HepG2 (cell line): ENCODE measurements around the gene SLC13A3.
A peak's percentile ranks its signal among the peaks of the same experiment; 100 is the strongest.

Source experiments
- ELF1 ChIP-seq: sonication (generic); formaldehyde crosslinking; IDR thresholded peaks from 2 replicates; pipeline ENCODE4 v1.4.0; 2020; ENCODE audit warnings: missing genetic modification reagents
- EZH2 ChIP-seq: conservative IDR thresholded peaks from 2 replicates; pipeline ENCODE4 v1.6.1; 2012; ENCODE audit warnings: mild to moderate bottlenecking, low read depth, low read length, moderate library complexity
- FLYWCH1 ChIP-seq: sonication (generic); formaldehyde crosslinking; IDR thresholded peaks from 2 replicates; pipeline ENCODE4 v1.8.1; 2023; ENCODE audit warnings: mild to moderate bottlenecking, missing genetic modification reagents
- KDM4B ChIP-seq: sonication (generic); formaldehyde crosslinking; IDR thresholded peaks from 2 replicates; pipeline ENCODE4 v1.4.0; 2020; ENCODE audit warnings: missing genetic modification reagents
- NFE2L1 ChIP-seq: sonication (generic); formaldehyde crosslinking; IDR thresholded peaks from 2 replicates; pipeline ENCODE4 v1.4.0; 2020; ENCODE audit warnings: missing genetic modification reagents, mild to moderate bottlenecking, borderline replicate concordance
- TCF7L2 ChIP-seq: IDR thresholded peaks from 2 replicates; pipeline ENCODE4 v1.6.1; 2011; ENCODE audit warnings: mild to moderate bottlenecking, low read depth, low read length, moderate library complexity
- TF ChIP-seq, protein P1 (sequence below): sonication (generic); formaldehyde crosslinking; IDR thresholded peaks from 2 replicates; pipeline ENCODE4 v1.5.1; 2020; ENCODE audit warnings: mild to moderate bottlenecking, missing genetic modification reagents, moderate library complexity
- TF ChIP-seq, protein P2 (sequence below), 2 experiments: IDR thresholded peaks; 2 replicates each; pipeline ENCODE4 v1.6.1; 2011 to 2012; ENCODE audit warnings: low read length in 2 of 2, borderline replicate concordance in 1 of 2, low read depth in 1 of 2, mild to moderate bottlenecking in 1 of 2, moderate library complexity in 1 of 2
- TF ChIP-seq, protein P3 (sequence below): conservative IDR thresholded peaks from 2 replicates; pipeline ENCODE4 v1.6.1; 2018; ENCODE audit warnings: missing genetic modification reagents

DNA sequence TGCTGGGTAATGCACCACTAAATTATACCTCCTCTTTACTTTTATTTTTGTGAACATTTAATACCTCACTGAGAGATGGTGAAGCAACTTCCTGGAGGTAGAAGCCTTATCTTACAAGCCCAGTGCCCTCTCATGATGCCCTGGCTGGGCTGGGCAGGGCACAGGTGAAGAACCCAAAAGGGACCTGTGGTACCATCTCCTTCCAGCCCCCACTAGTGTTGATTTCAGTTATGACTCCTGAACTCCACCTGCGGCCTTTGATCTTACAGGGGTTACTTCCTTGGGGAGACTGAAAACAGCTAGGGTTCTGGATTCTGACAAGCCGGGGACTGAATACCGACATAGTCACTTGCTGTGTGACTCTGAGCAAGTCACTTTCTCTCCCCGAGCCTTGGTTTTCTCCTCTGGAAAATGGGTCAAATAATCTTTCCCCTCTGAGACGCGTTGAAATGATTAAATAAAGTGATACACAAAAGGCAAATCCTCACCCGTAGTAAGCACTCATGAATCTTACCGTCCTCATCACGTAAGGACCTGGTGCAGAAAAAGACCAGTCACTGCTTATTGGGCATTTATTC lies 1.2 kb downstream of the SLC13A3 start:
- TF ChIP-seq EZH2 (no peak), KDM4B (CRISPR knock-in tag) (no peak), TCF7L2 (no peak), ELF1 (no peak), NFE2L1 (no peak), FLYWCH1 (CRISPR knock-in tag) (0 out of 2 replicates have a peak, but pooled peaks have one; percentile 49)
- TF ChIP-seq, protein P1, sequence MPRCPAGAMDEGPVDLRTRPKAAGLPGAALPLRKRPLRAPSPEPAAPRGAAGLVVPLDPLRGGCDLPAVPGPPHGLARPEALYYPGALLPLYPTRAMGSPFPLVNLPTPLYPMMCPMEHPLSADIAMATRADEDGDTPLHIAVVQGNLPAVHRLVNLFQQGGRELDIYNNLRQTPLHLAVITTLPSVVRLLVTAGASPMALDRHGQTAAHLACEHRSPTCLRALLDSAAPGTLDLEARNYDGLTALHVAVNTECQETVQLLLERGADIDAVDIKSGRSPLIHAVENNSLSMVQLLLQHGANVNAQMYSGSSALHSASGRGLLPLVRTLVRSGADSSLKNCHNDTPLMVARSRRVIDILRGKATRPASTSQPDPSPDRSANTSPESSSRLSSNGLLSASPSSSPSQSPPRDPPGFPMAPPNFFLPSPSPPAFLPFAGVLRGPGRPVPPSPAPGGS (CRISPR knock-in tag), result no peak
- TF ChIP-seq, protein P2, sequence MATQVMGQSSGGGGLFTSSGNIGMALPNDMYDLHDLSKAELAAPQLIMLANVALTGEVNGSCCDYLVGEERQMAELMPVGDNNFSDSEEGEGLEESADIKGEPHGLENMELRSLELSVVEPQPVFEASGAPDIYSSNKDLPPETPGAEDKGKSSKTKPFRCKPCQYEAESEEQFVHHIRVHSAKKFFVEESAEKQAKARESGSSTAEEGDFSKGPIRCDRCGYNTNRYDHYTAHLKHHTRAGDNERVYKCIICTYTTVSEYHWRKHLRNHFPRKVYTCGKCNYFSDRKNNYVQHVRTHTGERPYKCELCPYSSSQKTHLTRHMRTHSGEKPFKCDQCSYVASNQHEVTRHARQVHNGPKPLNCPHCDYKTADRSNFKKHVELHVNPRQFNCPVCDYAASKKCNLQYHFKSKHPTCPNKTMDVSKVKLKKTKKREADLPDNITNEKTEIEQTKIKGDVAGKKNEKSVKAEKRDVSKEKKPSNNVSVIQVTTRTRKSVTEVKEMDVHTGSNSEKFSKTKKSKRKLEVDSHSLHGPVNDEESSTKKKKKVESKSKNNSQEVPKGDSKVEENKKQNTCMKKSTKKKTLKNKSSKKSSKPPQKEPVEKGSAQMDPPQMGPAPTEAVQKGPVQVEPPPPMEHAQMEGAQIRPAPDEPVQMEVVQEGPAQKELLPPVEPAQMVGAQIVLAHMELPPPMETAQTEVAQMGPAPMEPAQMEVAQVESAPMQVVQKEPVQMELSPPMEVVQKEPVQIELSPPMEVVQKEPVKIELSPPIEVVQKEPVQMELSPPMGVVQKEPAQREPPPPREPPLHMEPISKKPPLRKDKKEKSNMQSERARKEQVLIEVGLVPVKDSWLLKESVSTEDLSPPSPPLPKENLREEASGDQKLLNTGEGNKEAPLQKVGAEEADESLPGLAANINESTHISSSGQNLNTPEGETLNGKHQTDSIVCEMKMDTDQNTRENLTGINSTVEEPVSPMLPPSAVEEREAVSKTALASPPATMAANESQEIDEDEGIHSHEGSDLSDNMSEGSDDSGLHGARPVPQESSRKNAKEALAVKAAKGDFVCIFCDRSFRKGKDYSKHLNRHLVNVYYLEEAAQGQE (IDR thresholded peaks at IDR 0.05; ENCODE audit: borderline replicate concordance in 1 of 2, low read depth in 1 of 2, low read length in 2 of 2), result no peak
- TF ChIP-seq, protein P3, sequence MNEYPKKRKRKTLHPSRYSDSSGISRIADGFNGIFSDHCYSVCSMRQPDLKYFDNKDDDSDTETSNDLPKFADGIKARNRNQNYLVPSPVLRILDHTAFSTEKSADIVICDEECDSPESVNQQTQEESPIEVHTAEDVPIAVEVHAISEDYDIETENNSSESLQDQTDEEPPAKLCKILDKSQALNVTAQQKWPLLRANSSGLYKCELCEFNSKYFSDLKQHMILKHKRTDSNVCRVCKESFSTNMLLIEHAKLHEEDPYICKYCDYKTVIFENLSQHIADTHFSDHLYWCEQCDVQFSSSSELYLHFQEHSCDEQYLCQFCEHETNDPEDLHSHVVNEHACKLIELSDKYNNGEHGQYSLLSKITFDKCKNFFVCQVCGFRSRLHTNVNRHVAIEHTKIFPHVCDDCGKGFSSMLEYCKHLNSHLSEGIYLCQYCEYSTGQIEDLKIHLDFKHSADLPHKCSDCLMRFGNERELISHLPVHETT (CRISPR knock-in tag), result no peak
